Pons (tissue), 1 donor: Measurements from ENCODE around the gene GRID1.
"Not testable (repeated sequence)": the region's sequence is repeated elsewhere in the genome, so short reads cannot be mapped to it uniquely, and the experiment has no call there.

Experiments
- DNase-seq: peaks from one replicate; pipeline ENCODE4 v3.0.0-alpha.2; 2016; ENCODE audit warnings: low spot score

The GRID1 gene

DNA sequence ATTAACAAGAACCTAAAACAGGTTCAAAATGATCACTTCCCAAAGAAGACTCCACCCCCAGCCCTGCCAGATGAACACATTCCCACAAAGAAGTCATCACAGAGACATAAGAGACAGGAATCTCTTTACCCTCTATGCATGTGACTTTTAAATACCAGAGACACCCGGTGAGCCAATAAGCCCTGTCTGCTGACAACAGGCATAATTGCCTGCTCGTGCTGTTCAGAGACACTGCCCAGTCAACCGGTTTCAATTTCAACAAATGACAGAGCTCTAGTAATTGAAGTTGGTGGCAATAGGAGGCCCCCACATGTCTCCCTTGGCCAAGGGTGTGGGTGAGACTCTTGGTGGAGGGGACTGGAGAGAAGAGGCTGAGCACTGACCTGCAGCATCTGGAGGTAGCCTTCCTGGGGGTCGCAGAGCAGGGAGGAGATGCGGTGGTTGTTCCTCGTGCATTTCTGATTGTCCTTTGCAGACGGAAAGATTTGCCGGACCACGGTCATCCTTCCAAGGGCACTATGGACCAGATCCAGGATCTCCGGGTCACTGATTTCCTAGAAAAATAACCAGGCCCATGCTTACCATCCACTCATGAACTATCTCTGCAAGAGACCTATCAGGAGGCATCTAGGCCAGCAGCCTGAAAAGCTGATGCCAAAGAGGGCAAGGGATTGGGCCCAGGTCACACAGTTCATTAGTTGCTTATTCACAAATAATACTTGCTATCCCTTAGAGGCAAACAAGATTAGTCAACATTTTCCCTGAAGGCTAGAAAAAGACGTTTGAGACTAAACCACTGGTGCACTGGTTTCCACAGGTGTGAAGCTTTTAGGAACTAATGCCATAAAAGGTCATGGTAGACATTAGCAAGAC lies 497.7 kb downstream of the GRID1 start:
- DNase-seq: no peak

DNA sequence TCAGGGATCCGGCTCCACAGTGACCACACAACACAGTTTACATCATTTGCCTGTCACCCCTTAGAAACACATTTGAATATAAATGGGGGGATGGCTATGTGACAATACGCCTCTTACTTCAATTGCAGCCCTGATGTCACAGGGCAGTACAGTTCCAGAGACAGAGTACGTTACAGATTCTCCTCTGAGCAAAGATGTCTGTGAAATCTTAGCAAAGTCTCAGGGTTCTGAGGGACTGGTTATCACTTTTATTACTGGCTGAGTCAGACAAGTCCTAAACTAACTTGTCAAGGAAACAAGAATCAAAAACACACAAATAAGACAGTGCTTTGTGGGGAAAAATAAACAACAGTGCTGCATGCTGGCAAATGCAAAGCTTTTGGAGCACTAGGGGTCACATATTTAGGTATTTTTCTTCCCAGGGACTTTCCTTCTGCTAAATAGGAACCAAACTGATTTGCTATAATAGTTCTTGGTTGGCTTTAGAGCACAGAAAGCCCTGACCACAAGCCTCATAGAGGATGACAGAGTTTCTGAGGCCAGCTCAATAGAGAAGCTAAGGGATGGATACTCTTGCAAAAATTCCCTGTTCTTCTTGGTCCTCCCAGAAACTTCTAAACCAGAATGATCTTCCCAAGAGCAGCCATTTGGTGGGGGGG lies 501.6 kb downstream of the GRID1 start:
- DNase-seq: no peak

DNA sequence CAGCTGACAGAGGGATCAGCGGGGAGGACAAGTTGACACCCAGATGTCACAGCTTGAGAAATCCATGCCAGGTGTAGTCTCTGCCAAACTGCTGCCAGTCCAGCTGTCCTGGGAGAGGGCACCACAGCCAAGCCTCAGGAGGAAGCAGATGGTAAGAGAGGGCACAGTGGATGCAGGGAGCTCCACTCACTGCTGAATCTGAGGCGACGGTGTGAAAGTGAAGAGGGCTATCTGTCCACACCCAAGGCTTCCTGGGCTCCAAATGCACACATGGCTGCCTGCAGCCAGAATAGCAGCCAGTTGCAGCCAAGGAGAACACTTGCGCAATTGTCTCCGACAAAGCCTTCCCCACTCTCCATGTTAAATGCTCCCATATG lies 502.4 kb downstream of the GRID1 start:
- peak; percentile 15 for DNase-seq

DNA sequence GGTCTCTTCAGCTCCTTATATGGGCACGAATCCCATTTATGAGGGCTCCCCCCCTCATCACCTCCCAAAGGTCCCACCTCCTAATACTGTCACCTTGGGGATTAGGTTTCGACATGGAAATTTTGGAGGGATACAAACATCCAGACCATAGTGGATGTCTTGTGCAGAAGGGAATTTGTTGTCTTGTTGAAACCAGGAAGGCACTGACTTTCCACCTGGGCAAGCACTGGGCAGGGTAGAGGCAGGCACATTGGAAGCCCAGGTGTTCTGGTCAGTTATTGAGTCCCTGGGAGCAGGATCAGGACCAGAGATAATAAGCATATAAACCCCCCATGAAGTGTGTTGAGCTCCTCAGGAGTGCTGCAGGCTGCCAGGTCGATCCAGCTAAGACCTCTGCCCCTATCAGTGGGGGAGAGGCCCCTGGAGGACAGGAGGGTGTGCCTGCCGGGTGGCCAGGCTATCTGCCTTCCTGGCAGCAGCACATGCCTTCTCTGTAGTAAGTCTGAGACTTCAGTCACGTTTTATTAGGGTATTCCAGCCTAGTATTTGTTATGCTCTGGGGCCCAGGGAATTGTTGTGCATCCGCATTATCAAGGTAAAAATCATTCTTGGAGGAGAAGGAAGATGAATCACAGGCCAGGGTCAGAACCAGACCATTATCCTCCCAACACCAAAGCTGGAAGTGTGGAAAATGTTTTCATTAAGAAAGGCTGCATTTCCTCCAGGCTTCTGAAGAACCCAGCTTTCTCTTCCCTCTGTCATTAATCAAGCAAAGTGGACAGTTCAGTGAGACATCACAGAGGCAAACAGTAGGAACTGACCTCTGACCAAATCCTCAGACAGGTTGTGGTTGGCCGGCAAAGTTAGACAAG lies 503.1 kb downstream of the GRID1 start:
- no peak for DNase-seq

DNA sequence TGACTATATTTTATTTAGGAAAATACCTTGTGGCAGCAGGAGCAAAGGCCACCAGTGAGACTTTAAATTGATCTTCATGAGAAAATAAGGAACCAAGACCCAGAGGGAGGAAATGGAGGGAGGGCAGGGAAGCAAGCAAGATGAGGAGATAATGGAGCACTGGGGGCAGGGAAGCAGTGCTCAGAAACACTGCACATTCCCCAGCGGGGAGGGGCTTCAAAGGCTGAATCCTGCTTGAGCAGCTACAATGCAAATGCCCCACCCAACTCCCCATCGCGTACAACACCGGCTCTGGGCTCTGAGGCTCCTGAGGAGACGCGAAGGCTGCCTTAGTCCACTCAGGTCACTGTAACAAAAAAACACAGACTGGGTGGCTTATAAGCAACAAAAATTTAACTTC lies 503.8 kb downstream of the GRID1 start:
- no peak for DNase-seq

DNA sequence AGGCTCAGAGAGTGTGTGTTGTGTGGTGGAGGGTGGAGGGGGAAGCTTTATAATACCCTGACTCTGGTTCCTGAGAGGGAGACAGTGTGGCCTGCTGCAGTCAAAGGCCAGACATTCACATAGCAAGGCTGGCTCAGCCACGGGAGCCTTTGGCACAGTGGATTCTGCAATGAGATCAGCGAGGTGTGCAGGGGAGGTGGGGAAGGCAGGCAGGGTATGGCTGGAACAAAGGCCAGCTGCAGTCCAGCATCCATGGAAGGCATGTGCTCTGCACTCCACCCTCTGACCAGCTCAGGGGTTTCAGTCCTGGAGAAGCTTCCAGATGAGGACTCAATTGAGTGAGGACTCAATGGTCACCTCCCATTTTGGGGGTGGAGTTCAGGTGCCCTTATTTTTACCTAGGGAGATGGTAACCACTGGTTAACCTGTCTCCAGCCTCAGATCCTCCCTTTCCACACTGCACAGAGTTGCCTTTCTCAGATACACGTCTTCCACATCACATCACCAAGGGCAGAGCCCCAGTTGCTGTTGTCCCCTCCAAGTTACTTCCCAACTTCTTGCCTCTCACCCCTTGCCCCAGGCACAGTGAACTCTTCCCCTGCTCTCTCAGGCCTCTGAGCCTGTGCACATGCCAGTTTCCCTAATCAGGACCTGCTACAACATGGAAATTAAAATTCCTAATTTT lies 504.9 kb downstream of the GRID1 start:
- DNase-seq: no peak

DNA sequence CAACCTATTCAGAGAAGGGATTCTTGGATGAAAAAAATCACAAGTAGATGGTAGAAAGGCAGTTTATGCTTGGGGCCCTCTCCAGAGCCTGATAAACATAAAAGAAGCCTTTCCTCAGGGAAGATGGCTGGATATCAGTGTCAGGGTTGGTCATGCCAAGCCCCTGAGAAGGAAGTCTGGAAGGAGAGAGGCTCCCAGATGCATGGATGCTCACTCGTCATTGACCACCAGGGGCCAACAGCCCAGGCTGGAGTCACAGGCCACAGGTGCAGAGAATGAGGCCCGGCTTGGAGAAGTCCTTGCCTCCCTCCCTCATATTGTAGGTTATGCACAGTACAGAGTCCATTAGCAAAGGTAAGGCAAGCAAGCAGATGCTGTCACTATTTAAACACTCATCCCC lies 506.7 kb downstream of the GRID1 start:
- DNase-seq: no peak

DNA sequence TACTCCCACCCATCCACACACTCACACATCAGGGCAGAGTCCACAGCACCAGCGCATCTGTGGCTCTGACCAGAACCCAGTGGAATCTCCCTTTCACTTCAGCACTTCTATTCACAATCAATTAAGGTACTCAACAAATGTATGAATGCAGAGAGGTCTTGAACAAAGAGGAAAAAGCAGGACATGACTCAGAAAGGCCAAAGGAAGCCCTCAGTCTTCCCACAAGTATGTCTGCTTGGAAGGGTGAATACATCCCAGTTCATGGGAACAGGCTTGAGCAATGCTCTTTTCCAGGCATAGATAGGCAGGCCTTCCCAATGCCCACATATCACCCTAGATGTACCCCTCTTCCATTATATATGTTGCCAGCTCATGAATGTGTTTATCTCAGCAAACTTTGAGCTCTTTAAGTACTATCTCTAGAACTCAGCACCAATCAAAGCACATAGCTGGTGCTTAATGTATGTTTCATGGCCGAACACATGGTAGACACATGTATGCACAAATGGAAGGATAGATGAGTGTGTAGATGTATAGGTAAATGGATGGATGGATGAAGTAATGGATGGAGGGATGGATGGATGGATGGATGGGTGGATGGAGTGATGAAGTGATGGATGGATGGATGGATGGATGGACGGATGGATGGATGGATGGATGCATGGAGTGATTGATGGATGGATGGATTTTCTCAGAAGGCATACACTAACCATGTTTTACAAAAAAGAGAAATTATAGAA lies 507.6 kb downstream of the GRID1 start:
- no peak for DNase-seq

DNA sequence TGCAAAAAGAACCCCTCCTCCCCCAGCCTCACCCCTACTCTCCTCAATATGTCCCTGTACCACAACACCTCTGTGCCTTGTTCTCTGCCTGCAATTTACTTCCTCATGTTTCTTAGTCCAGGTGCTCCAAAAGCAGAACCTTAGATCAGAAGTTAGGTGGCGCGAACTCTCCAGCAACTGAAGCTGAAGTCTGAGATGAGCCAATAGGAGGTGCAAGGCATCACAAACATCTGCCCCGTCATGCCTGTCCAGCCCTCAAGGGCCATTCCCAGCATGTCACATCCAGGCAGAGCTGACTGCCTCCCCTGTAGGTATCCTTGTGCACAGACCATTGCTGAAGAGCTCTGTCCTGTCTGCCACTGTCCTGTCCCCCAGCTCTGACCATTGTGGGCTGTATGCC lies 508.8 kb downstream of the GRID1 start:
- no peak for DNase-seq

DNA sequence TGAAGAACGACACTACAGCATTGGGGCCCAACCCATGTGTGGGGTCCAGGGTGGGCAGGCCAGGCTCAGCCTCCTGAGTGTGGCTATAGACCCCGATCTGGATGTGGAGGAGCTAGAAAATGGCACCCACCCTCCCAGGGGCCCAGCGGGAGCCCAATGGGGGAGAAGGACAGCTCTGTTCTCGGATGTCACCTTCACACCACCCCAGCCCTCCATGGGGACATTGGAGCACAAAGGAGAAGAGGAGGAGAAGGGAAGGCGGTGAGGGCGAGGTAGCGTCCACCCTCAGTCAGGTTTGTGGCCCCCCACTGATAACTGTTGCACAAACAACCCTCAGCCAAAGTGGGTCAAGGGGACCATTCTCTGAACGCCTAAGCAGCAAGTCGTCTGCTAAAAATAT lies 509.3 kb downstream of the GRID1 start:
- no peak for DNase-seq

DNA sequence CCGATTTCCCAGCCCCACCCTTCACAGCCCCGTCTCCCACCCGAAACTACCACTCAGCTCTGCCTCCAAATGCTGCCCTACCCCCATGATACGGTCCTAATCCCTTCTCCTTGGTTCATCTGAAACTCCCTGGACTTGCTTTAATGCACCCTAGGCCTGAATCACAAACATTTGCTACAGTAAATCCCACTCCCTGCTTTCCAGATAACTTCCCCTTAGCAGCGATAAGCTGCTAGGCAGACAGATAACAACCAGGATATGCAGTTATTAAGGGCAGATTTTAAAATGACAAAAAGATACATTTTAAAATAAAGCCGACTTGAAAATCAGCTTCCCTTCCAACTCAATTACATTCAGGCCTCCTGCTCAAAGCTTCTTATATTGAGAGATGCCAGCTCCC lies 514.7 kb downstream of the GRID1 start:
- DNase-seq: no peak

DNA sequence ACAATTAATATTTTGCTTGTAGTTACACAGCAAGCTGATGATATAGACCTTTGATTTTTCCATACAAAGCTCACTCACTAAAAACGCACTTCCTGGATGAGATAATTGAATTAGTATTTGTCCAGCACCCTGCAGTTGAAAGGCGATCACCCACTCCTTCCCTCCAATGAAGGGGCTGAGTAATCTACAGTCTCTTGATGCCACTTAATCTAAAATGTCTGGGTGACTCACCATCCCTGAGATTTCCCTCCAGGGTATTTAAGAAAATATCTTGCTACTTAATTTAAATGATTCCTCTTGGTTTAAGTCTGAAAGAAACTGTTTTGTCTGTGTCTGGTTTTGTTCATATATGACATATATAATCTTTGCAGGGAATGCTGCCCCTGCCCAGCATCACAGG lies 515.3 kb downstream of the GRID1 start:
- DNase-seq: no peak

DNA sequence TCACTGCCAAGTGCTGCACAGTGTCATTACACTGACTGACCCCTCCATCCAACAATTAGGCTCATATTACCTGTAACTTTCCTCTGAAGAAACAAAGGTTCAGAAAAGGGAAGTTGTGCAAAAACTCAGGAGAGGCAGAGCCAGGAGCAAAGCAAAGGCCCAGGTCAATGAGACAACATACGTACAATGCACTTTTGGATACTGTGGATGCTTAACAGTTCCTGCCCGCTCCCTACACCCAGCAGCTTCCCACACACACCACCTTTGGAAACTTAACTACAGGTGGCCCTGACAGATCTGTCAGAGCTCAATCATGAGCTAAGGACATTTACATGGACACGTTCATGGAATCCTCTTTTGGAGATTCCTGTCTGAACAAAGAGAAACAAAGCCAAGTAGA lies 515.9 kb downstream of the GRID1 start:
- DNase-seq: no peak

DNA sequence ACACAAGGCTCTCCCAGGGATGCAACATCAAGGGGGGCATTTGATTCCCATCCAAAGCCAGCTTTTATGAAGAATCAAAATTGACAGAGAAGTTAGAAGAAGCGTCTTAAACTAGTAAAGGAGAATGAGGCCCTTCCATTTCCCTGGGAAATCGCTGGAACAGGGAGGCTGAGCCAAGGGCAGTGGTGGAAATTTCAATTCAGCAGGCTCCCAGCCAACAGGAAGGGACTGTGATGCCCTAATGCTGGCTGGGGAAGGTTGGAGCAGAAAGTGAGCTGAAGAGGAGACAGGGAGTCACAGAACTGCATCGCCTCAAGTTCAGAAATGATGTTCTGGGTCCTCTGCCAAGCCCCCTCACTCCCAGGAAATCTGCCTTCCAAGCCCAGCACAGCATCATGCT lies 517.3 kb downstream of the GRID1 start:
- peak; percentile 25 for DNase-seq

DNA sequence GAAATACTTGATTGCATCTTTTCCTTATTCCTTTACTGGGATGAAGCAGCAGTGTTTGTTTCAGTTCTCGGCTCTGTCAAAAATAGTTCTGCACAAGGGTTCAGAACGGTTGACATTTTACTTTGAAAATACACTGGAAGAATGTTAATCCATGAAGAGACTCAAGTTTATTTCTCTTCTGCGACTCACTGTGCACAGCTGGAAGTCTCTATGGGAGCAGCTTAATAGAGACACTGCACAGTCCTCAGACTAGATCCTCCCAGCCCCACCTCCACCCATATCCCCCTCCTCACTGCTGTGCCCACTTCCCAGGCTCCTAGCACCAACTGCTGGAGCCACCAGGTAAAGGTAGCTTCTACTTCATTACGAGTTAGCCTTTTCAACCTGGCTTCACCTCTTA lies 517.8 kb downstream of the GRID1 start:
- DNase-seq: no peak

DNA sequence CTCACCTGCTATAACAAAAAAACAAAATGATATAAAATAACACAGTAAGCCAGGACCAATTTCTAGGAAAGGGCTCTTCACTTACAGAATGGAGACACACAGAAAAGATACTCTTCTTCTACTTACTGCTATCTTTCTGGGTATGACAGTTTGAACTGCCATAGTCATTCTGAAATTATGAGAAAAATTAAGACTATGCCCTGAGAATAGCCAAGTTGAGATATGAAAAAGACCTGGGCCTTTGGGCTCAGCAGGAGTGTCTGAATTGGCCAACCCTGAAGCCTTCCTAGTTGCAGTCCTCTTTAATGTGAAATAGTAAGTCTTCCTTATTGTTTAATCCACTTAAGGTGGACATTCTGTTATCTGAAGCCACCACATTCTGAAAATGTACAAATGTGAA lies 519.5 kb downstream of the GRID1 start:
- no peak for DNase-seq

DNA sequence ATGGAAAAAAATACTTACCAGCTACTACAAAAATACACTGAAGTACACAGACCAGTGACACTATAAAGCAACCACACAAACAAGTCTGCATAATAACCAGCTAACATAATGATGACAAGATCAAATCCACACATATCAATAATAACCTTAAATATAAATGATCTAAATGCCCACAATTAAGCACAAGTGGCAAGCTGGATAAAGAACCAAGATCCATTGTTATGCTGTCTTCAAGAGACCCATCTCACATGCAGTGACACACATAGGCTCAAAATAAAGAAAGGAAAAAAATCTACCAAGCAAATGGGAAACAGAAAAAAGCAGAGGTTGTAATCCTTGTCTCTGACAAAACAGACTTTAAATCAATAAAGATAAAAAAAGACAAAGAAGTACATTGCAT lies 527.9 kb downstream of the GRID1 start:
- DNase-seq: not testable (repeated sequence)

DNA sequence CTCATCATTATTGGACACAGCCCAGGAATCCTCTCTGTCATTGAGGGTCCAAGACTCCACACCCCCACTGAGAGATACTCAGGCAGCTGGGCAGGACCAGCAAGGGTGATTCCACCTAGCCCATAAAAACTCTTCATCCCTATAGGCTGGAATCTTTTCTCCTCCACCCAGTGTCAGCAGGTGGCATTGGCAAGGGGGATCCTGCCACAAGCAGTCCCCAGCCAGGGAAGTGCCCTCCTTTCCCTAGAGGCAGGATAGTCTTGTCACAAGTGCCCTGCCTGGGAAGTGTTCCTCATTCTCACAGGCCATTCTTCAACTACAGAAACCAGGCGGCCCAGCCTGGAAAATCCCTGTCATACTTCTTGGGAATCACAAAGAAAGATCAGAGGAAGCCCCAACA lies 533.6 kb downstream of the GRID1 start:
- DNase-seq: no peak

DNA sequence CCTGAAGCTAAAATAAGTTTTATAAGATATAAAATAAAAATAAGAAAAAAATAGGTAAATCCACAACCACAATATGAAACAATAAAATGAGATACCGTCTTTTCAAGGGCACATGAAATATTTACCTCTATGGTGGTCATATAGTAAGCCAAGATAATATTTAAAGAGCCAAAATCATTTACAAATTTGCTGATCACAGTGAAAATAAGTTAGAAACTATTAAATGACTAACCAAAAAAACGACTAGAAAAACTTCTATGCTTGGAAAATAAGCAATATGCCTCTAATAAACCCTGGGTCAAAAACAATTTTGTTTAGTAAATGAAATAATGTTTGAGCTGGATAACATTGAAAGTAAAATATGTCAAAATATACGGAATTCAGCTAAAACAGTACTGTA lies 535.2 kb downstream of the GRID1 start:
- DNase-seq: no peak

DNA sequence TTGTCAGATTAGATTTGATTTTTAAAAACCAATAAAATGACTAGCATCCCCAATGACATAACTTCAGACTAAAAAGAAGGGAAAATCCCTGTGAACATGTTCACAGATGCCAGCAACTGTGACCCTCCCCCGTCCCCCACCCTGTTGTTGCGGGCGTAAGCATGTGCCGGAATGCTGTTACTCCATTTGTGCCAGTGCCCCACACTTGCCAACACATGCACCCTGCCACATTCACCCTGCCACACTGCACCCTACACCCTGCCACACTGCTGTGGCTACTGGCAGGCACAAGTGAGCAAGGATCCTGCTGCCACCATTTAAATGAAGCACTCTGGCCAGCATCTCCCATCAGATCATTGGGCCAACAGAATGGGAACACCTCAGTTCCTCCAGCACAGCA lies 540.2 kb downstream of the GRID1 start:
- no peak for DNase-seq

DNA sequence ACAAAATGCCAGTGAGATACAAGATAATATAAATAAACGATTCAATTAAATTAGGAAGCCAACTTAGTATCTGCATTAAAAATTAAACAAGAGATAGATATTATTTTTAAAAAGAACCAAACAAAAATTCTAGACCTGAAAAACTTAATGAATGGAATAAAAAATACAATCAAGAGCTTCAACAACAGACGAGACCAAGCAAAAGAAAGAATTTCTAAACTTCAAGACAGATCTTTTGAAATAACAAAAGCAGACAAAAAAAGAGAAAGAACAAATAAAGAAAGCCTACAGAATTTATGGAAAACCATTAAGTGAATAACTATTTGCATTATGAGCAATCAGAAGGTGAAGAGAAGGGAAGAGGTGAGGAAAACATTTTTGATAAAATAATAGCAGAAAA lies 555.2 kb downstream of the GRID1 start:
- DNase-seq: no peak

DNA sequence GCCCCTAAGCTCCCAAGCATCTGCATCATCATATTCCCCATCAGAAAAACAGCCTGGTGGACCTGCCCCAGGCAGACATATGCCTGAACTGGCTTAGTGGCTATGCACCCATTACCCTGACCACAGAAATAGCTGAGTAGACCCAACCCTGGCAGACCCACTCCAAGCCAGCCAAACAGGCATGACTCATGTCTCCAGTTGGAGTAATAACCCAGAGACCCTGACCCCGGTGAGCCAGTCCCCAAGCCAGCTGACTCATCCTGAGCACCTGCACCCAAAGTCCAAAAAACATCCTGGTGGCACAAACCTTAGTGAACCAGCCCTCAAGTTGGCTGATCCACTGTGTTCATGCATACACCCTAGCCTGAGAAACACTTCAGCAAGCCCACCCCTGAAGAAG lies 555.9 kb downstream of the GRID1 start:
- DNase-seq: no peak
